HFF-Myc (cell line): Measurements from ENCODE around the gene NAV2.

ENCODE experiments used
- DNase-seq: peaks from one replicate; pipeline ENCODE4 v3.0.0-alpha.2; 2011; ENCODE audit warnings: low read depth; ENCODE audit errors: extremely low read depth
- H3K4me3 ChIP-seq: replicated peaks from 2 replicates; pipeline ENCODE4 v1.5.1; 2011; ENCODE audit warnings: low read depth, mild to moderate bottlenecking, control low read depth, low read length
- CTCF ChIP-seq: IDR thresholded peaks from 2 replicates; pipeline ENCODE4 v1.5.1; 2012; ENCODE audit warnings: mild to moderate bottlenecking, low read depth, low read length, control low read depth; ENCODE audit errors: missing control alignments

Gene NAV2

GRCh38 chr11:19806251-19806650, 93.6 kb downstream of the NAV2 start:
- TF ChIP-seq CTCF, result no peak
- DNase-seq, result no peak
- H3K4me3 ChIP-seq, result no peak overlapping the region

- DNase-seq, result no peak
- no peak for TF ChIP-seq CTCF
- no peak overlapping the region for H3K4me3 ChIP-seq
Observed at GRCh38 chr11:19808076-19808911, 95.7 kb downstream of the NAV2 start.

DNA sequence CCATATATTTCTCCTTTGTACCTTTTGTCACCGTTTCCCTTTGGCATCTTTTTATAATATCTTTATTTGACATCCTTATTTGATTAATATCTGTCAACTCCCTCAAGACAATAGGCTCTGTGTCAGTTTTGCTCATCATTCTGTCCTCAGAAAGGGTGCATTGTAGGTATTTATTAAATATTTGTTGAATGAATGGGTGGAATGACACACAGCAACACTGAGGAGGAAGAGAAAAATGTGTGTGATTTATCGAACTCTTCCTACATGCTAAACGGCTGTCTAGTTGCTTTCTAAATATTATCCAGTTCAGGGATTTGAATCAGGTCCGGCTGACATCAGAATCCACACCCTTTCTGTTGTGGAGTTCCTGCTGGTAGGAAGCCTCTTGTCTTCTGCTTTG, 98.2 kb downstream of the NAV2 start:
- H3K4me3 ChIP-seq, result no peak overlapping the region
- no peak for DNase-seq
- no peak for TF ChIP-seq CTCF

DNA sequence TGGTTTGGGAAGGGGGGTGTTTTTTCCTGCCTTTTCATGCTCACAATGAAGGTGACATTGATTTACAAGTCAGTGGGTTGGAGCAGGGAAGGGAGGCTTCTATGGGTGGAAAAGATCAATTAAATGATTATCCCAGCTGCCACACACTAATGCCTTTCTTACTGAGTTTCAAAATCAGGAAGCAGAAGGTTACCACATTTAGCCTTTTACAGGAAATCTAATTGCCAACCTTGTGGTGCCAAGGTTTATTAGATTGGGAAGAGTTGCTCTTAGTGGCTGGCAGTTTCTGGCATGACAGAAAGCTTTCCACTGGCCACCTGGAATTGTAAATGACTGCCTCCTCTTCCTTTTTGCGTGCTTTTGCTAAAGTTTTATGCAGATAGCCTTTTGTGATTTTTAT, 98.7 kb downstream of the NAV2 start:
- H3K4me3 ChIP-seq, result no peak overlapping the region
- TF ChIP-seq CTCF, result no peak
- DNase-seq, result no peak

DNA sequence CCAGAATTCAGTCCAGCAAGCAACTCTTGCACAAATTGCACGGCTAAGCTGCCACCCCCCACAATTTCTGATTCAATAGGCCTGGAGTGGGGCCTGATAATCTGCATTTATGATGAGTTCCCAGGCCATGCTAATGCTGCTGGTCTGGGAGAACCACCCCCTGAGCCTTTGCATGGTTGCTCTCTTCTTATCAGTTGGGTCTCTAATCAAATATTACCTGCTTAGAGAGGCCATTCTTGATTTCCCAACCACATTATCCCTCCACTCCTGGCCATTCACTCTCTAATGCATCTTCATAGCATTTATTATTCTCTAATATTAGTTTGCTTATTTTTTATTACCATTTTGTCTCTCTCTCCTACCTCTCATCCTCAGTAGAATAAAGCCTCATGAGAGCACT, 99.5 kb downstream of the NAV2 start:
- no peak for TF ChIP-seq CTCF
- DNase-seq, result no peak
- no peak overlapping the region for H3K4me3 ChIP-seq

- no peak for DNase-seq
- no peak for TF ChIP-seq CTCF
Observed at GRCh38 chr11:19812710-19813109, 100.1 kb downstream of the NAV2 start.

GRCh38 chr11:19813158-19813879, 100.7 kb downstream of the NAV2 start:
- H3K4me3 ChIP-seq, result no peak overlapping the region
- DNase-seq, result no peak
- no peak for TF ChIP-seq CTCF

More at GRCh38 chr11:19812710-19813109, 100.1 kb downstream of the NAV2 start:
- no peak overlapping the region for H3K4me3 ChIP-seq
